HepG2 (cell line): Measurements from ENCODE around the gene NEDD4.

Source experiments
- ATRX ChIP-seq: sonication (generic); formaldehyde crosslinking; IDR thresholded peaks from 2 replicates; pipeline ENCODE4 v1.4.0; 2020; ENCODE audit warnings: missing genetic modification reagents, borderline replicate concordance
- HMG20A ChIP-seq: IDR thresholded peaks from 2 replicates; pipeline ENCODE4 v1.6.1; 2016; ENCODE audit warnings: borderline replicate concordance
- NR2C2 ChIP-seq: sonication (generic); formaldehyde crosslinking; IDR thresholded peaks from 2 replicates; pipeline ENCODE4 v1.4.0; 2020; ENCODE audit warnings: missing genetic modification reagents, mild to moderate bottlenecking, moderate library complexity, borderline replicate concordance
- POLR2A ChIP-seq, 2 experiments: IDR thresholded peaks; 2 replicates each; pipeline ENCODE4 v1.6.1; 2011; ENCODE audit warnings: low read depth in 2 of 2, low read length in 2 of 2, mild to moderate bottlenecking in 1 of 2, moderate library complexity in 1 of 2; ENCODE audit not compliant: insufficient read depth in 1 of 2
- POLR2AphosphoS5 ChIP-seq: IDR thresholded peaks from 2 replicates; pipeline ENCODE4 v1.6.1; 2012; ENCODE audit warnings: low read depth, low read length
- TF ChIP-seq, protein P1 (sequence below): sonication (generic); formaldehyde crosslinking; IDR thresholded peaks from 2 replicates; pipeline ENCODE4 v1.5.0; 2020; ENCODE audit warnings: mild to moderate bottlenecking, missing genetic modification reagents, moderate library complexity
- TF ChIP-seq, protein P2 (sequence below), 2 experiments: IDR thresholded peaks; 2 replicates each; pipeline ENCODE4 v1.6.1; 2011 to 2012; ENCODE audit warnings: low read length in 2 of 2, borderline replicate concordance in 1 of 2, low read depth in 1 of 2, mild to moderate bottlenecking in 1 of 2, moderate library complexity in 1 of 2
- TF ChIP-seq, protein P3 (sequence below): sonication (generic); formaldehyde crosslinking; IDR thresholded peaks from 2 replicates; pipeline ENCODE4 v1.4.0; 2020; ENCODE audit warnings: missing genetic modification reagents

DNA sequence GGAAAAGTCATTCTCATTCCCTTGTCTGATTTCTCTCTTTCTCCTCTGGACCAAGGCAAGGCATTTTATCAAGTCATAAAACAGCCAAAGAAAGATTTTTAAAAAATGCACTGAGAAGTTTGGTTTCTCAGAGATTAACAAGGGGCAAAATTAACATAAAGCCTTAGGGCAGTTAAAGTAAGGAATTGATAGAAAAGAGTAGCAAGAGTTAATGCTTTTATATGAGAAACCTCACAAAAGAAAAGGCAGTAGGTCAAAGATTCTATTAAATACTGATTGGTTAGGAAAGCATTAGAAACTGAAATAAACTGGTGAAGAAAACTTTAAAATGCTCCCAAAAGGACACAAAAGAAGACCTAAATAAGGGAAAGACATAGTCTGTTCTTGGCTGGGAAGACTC, 129.5 kb downstream of the NEDD4 start:
- no peak for TF ChIP-seq POLR2AphosphoS5
- no peak for TF ChIP-seq ATRX
- TF ChIP-seq, protein P1, sequence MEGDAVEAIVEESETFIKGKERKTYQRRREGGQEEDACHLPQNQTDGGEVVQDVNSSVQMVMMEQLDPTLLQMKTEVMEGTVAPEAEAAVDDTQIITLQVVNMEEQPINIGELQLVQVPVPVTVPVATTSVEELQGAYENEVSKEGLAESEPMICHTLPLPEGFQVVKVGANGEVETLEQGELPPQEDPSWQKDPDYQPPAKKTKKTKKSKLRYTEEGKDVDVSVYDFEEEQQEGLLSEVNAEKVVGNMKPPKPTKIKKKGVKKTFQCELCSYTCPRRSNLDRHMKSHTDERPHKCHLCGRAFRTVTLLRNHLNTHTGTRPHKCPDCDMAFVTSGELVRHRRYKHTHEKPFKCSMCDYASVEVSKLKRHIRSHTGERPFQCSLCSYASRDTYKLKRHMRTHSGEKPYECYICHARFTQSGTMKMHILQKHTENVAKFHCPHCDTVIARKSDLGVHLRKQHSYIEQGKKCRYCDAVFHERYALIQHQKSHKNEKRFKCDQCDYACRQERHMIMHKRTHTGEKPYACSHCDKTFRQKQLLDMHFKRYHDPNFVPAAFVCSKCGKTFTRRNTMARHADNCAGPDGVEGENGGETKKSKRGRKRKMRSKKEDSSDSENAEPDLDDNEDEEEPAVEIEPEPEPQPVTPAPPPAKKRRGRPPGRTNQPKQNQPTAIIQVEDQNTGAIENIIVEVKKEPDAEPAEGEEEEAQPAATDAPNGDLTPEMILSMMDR (CRISPR knock-in tag), result no peak
- no peak for TF ChIP-seq HMG20A (CRISPR knock-in tag)
- no peak for TF ChIP-seq NR2C2
- TF ChIP-seq, protein P2, sequence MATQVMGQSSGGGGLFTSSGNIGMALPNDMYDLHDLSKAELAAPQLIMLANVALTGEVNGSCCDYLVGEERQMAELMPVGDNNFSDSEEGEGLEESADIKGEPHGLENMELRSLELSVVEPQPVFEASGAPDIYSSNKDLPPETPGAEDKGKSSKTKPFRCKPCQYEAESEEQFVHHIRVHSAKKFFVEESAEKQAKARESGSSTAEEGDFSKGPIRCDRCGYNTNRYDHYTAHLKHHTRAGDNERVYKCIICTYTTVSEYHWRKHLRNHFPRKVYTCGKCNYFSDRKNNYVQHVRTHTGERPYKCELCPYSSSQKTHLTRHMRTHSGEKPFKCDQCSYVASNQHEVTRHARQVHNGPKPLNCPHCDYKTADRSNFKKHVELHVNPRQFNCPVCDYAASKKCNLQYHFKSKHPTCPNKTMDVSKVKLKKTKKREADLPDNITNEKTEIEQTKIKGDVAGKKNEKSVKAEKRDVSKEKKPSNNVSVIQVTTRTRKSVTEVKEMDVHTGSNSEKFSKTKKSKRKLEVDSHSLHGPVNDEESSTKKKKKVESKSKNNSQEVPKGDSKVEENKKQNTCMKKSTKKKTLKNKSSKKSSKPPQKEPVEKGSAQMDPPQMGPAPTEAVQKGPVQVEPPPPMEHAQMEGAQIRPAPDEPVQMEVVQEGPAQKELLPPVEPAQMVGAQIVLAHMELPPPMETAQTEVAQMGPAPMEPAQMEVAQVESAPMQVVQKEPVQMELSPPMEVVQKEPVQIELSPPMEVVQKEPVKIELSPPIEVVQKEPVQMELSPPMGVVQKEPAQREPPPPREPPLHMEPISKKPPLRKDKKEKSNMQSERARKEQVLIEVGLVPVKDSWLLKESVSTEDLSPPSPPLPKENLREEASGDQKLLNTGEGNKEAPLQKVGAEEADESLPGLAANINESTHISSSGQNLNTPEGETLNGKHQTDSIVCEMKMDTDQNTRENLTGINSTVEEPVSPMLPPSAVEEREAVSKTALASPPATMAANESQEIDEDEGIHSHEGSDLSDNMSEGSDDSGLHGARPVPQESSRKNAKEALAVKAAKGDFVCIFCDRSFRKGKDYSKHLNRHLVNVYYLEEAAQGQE (IDR thresholded peaks at IDR 0.05; ENCODE audit: borderline replicate concordance in 1 of 2, low read depth in 1 of 2, low read length in 2 of 2), result no peak
- TF ChIP-seq POLR2A (IDR thresholded peaks at IDR 0.05; ENCODE audit: insufficient read depth in 1 of 2, low read depth in 2 of 2, low read length in 2 of 2), result no peak
- TF ChIP-seq, protein P3, sequence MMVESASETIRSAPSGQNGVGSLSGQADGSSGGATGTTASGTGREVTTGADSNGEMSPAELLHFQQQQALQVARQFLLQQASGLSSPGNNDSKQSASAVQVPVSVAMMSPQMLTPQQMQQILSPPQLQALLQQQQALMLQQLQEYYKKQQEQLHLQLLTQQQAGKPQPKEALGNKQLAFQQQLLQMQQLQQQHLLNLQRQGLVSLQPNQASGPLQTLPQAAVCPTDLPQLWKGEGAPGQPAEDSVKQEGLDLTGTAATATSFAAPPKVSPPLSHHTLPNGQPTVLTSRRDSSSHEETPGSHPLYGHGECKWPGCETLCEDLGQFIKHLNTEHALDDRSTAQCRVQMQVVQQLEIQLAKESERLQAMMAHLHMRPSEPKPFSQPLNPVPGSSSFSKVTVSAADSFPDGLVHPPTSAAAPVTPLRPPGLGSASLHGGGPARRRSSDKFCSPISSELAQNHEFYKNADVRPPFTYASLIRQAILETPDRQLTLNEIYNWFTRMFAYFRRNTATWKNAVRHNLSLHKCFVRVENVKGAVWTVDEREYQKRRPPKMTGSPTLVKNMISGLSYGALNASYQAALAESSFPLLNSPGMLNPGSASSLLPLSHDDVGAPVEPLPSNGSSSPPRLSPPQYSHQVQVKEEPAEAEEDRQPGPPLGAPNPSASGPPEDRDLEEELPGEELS (CRISPR knock-in tag), result no peak
